K562 (cell line): ENCODE results near the gene AHCYL2. TPM values are rescaled to one million over a fixed set of nuclear protein-coding genes. Genes with fewer than 3 reads are reported as not detected.

ENCODE experiments used
- ATAC-seq: fragments of 200-7000 bp; cut with Tn5 transposase; 3 replicates; pipeline ENCODE4 v1.9.1; 2020; ENCODE audit warnings: moderate library complexity
- BruUV-seq: library from RNA; stranded (reverse); fragments of 400-500 nt; replicated peaks from 2 replicates; lab custom pipeline; 2021; lab: Mats Ljungman, UMichigan
- CTCF ChIA-PET: fragments of 300-600 bp; formaldehyde crosslinking; extraction: SDS; loops from one replicate; lab custom pipeline; 2021; ENCODE audit warnings: low intra/inter-chr PET ratio; lab: Yijun Ruan, JAX
- POLR2A ChIA-PET: fragments of 300-600, 350-650 bp; sonication (Branson Sonifier 250); formaldehyde crosslinking; extraction: SDS; loops from one replicate; lab custom pipeline; 2021; ENCODE audit warnings: antibody characterized with exemption, inconsistent platforms; lab: Yijun Ruan, JAX
- DNase-seq, 4 experiments: peaks; one replicate each; pipeline versions ENCODE4 v3.0.0 to v3.0.0-alpha.2; 2011 to 2018; ENCODE audit warnings: low spot score in 3 of 4, mixed read lengths in 3 of 4; ENCODE audit errors: extremely low read depth in 1 of 4
- FAIRE-seq: peaks from 2 replicates; lab custom pipeline; 2011; peaks lifted over from hg19 to GRCh38; lab: Jason Lieb, UNC
- H2AFZ ChIP-seq: 2 replicates; pipeline ENCODE4 v1.6.0; 2011; ENCODE audit warnings: low read depth, low read length, control low read depth, inconsistent platforms
- H3K27ac ChIP-seq: fragments of 200-600 bp; 3 replicates; pipeline ENCODE4 v1.8.0; 2011; ENCODE audit warnings: low read depth, mild to moderate bottlenecking, control low read depth, inconsistent platforms, low read length, moderate library complexity, mixed read lengths; ENCODE audit errors: extremely low read depth
- H3K27me3 ChIP-seq, 2 experiments: fragments of 300-600 bp in 1 of 2; 2 replicates in 1 of 2; 3 replicates in 1 of 2; pipeline versions ENCODE4 v1.6.0 to v1.8.0; 2011; ENCODE audit warnings: inconsistent platforms in 2 of 2, low read length in 2 of 2, mild to moderate bottlenecking in 1 of 2, mixed read lengths in 1 of 2, moderate library complexity in 1 of 2; ENCODE audit not compliant: control insufficient read depth in 2 of 2, insufficient read depth in 2 of 2
- H3K36me3 ChIP-seq: fragments of 300-600 bp; 3 replicates; pipeline ENCODE4 v1.8.0; 2011; ENCODE audit warnings: mild to moderate bottlenecking, low read length, inconsistent platforms; ENCODE audit not compliant: control insufficient read depth, insufficient read depth
- H3K4me1 ChIP-seq, 2 experiments: fragments of 200-600 bp in 1 of 2; replicated peaks in 1 of 2; 2 replicates in 1 of 2; 3 replicates in 1 of 2; pipeline versions ENCODE4 v1.5.1 to v1.8.0; 2011; ENCODE audit warnings: inconsistent platforms in 2 of 2, low read length in 2 of 2, mild to moderate bottlenecking in 1 of 2, mixed read lengths in 1 of 2, moderate library complexity in 1 of 2; ENCODE audit not compliant: control insufficient read depth in 2 of 2, insufficient read depth in 2 of 2
- H3K4me2 ChIP-seq: 2 replicates; pipeline ENCODE4 v1.6.1; 2011; ENCODE audit warnings: low read length, control low read depth, inconsistent platforms, mixed read lengths; ENCODE audit not compliant: insufficient read depth
- H3K4me3 ChIP-seq: fragments of 200-600 bp; sonication (generic), shearing (Covaris generic); 2 replicates; pipeline ENCODE4 v1.5.1; 2016; ENCODE audit warnings: control low read depth, inconsistent platforms
- H3K79me2 ChIP-seq: fragments of 200-600 bp; 3 replicates; pipeline ENCODE4 v1.8.0; 2011; ENCODE audit warnings: low read length, inconsistent platforms; ENCODE audit not compliant: control insufficient read depth, insufficient read depth
- H3K9ac ChIP-seq, 2 experiments: 2 replicates each; pipeline versions ENCODE4 v1.6.0 to v1.6.1; 2011; ENCODE audit warnings: low read depth in 2 of 2, low read length in 2 of 2, control low read depth in 1 of 2, inconsistent platforms in 1 of 2, mild to moderate bottlenecking in 1 of 2, mixed read lengths in 1 of 2; ENCODE audit not compliant: insufficient read depth in 1 of 2
- H3K9me1 ChIP-seq: one replicate; pipeline ENCODE4 v1.6.0; 2011; ENCODE audit warnings: inconsistent platforms, mild to moderate bottlenecking, low read length, moderate library complexity; ENCODE audit not compliant: control insufficient read depth, insufficient read depth
- H3K9me3 ChIP-seq: replicated peaks from 2 replicates; pipeline ENCODE4 v1.5.1; 2011; ENCODE audit warnings: low read depth, low read length, inconsistent platforms; ENCODE audit not compliant: control insufficient read depth, insufficient read depth
- H4K20me1 ChIP-seq: replicated peaks from 2 replicates; pipeline ENCODE4 v1.6.1; 2011; ENCODE audit warnings: low read length, inconsistent platforms, mixed read lengths; ENCODE audit not compliant: control insufficient read depth, insufficient read depth
- CAMTA2 ChIP-seq: fragments of 250-450 bp; sonication (Bioruptor Pico); conservative IDR thresholded peaks from 2 replicates; pipeline ENCODE4 v1.5.1; 2022
- CREB1 ChIP-seq, 2 experiments: sonication (generic) in 1 of 2; formaldehyde crosslinking in 1 of 2; IDR thresholded peaks; 2 replicates each; pipeline versions ENCODE4 v1.6.1 to v1.8.0; 2012 to 2022; ENCODE audit warnings: inconsistent platforms in 1 of 2, mild to moderate bottlenecking in 1 of 2, missing genetic modification reagents in 1 of 2, moderate library complexity in 1 of 2
- FIP1L1 ChIP-seq: fragments of 200-400 bp; formaldehyde crosslinking; IDR thresholded peaks from 2 replicates; pipeline ENCODE4 v1.6.1; 2018; ENCODE audit warnings: mild to moderate bottlenecking, low read depth, low read length; ENCODE audit not compliant: poor library complexity, severe bottlenecking
- HNRNPUL1 ChIP-seq: fragments of 200-400 bp; formaldehyde crosslinking; IDR thresholded peaks from 2 replicates; pipeline ENCODE4 v1.6.1; 2017; ENCODE audit warnings: low read length
- JUN ChIP-seq, 2 experiments: sonication (generic) in 1 of 2; formaldehyde crosslinking in 1 of 2; IDR thresholded peaks; 2 replicates each; pipeline versions ENCODE4 v1.6.1 to v1.8.0; 2012 to 2022; ENCODE audit warnings: borderline replicate concordance in 2 of 2, mild to moderate bottlenecking in 2 of 2, improper control_type of control experiment in 1 of 2, low read depth in 1 of 2, low read length in 1 of 2, missing genetic modification reagents in 1 of 2
- RCOR1 ChIP-seq, 2 experiments: IDR thresholded peaks; 2 replicates each; pipeline ENCODE4 v1.6.1; 2012; ENCODE audit warnings: low read depth in 2 of 2, low read length in 2 of 2, borderline replicate concordance in 1 of 2, improper control_type of control experiment in 1 of 2
- SIRT6 ChIP-seq: IDR thresholded peaks from one replicate; pipeline ENCODE4 v1.6.1; 2012; ENCODE audit warnings: low read depth, mild to moderate bottlenecking, control low read depth, inconsistent platforms, low read length, moderate library complexity
- ZNF184 ChIP-seq: sonication (generic); formaldehyde crosslinking; IDR thresholded peaks from 2 replicates; pipeline ENCODE4 v1.5.0; 2020; ENCODE audit warnings: missing genetic modification reagents
- in situ Hi-C: fragments of 300-500 bp; cut with MboI; formaldehyde crosslinking; loops from 4 replicates; pipeline ENCODE4 v1.15.0; 2018; ENCODE audit warnings: inconsistent platforms, mixed read lengths
- intact Hi-C: fragments of 100-400 bp; cut with micrococcal nuclease; formaldehyde crosslinking; loops from 2 replicates; pipeline ENCODE4 v1.14.2; 2022
- polyA plus RNA-seq, 8 experiments: library from polyadenylated mRNA; depleted of rRNA in 4 of 8; stranded (reverse) in 5 of 8; unstranded in 3 of 8; fragments of >200 nt; fragmentation: Nextera tagmentation in 2 of 8; fragmentation: Illumina TruSeq in 1 of 8; extraction: Ambion mirVana in 2 of 8; extraction: Trizol in 1 of 8; gene quantifications; 2 replicates each; pipeline versions ENCODE4 v1.2.1 to v1.2.3, GENCODE V29; 2011 to 2014; ENCODE audit warnings: inconsistent platforms in 1 of 8, missing spikeins in 1 of 8
- total RNA-seq, 7 experiments: library from RNA; depleted of rRNA in 6 of 7; stranded (reverse); fragments of >200 nt in 6 of 7; fragmentation: Illumina TruSeq in 2 of 7; extraction: Trizol in 2 of 7; gene quantifications; 2 replicates each; pipeline versions ENCODE4 v1.2.1 to v1.2.3, GENCODE V29; 2011 to 2021; ENCODE audit warnings: low replicate concordance in 1 of 7
- TF ChIP-seq, protein P1 (sequence below): fragments of 250-450 bp; sonication (Bioruptor Pico); IDR thresholded peaks from 2 replicates; pipeline ENCODE4 v1.4.0; 2020; ENCODE audit warnings: borderline replicate concordance

AHCYL2 gene
- total and polyA plus RNA-seq, 9 of the 15 experiments (the other 6 are each of a cell fraction or from before 2014, with no cell fraction given): 0.93 to 10.5 (median 5.2) TPM

- CTCF ChIA-PET: interaction anchor here (0.6 kb wide), 1 partner anchor 139 kb away, joined by 3 read pairs; no protein-coding TSS in a partner anchor
- Histone ChIP-seq H3K36me3 (no peaks in the 10 kb centered on the region), H3K4me2 (no peak overlapping the region), H3K9me1 (no peaks in the 10 kb centered on the region), H3K4me3 (no peak overlapping the region), H2AFZ (no peak overlapping the region), H3K27me3 (no peaks in the 10 kb centered on the region), H3K4me1 (no peaks in the 10 kb centered on the region), H3K79me2 (no peaks in the 10 kb centered on the region), H3K27ac (no peak overlapping the region), H3K9me3 (no peaks in the 10 kb centered on the region), H3K9ac (no peak overlapping the region), H4K20me1 (no peaks in the 10 kb centered on the region)
- POLR2A ChIA-PET: interaction anchor here (0.6 kb wide), 2 partner anchors 15 to 189 kb away, joined by 3 read pairs; no protein-coding TSS in a partner anchor
- TF ChIP-seq FIP1L1: no peak
- TF ChIP-seq ZNF184 (CRISPR knock-in tag): no peak
- no peak for TF ChIP-seq RCOR1 (IDR thresholded peaks at IDR 0.05; ENCODE audit: borderline replicate concordance in 1 of 2, low read depth in 2 of 2, low read length in 2 of 2)
- TF ChIP-seq, protein P1, sequence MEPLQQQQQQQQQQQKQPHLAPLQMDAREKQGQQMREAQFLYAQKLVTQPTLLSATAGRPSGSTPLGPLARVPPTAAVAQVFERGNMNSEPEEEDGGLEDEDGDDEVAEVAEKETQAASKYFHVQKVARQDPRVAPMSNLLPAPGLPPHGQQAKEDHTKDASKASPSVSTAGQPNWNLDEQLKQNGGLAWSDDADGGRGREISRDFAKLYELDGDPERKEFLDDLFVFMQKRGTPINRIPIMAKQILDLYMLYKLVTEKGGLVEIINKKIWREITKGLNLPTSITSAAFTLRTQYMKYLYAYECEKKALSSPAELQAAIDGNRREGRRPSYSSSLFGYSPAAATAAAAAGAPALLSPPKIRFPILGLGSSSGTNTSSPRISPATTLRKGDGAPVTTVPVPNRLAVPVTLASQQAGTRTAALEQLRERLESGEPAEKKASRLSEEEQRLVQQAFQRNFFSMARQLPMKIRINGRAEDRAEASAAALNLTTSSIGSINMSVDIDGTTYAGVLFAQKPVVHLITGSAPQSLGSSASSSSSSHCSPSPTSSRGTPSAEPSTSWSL (CRISPR knock-in tag): no peak
- TF ChIP-seq CREB1 (IDR thresholded peaks at IDR 0.05): no peak
- TF ChIP-seq CREB1 (CRISPR knock-in tag; IDR thresholded peaks at IDR 0.05): no peak
- no peak for TF ChIP-seq SIRT6
- no peak for TF ChIP-seq HNRNPUL1
- no peak for TF ChIP-seq JUN (IDR thresholded peaks at IDR 0.05; ENCODE audit: borderline replicate concordance, low read depth, low read length)
- no peak for TF ChIP-seq JUN (CRISPR knock-in tag; IDR thresholded peaks at IDR 0.05; ENCODE audit: borderline replicate concordance)
- no peak for TF ChIP-seq CAMTA2 (CRISPR knock-in tag)
- DNase-seq (no peak), ATAC-seq (no peak), FAIRE-seq (no peak)
- BruUV-seq: no TSS peak
- intact Hi-C loops: no loop called here
- in situ Hi-C loops: loop anchor here (25.0 kb wide), 2 partner anchors 281 to 656 kb away; no protein-coding TSS in a partner anchor
Observed at GRCh38 chr7:129356176-129356575, 131.3 kb downstream of the AHCYL2 start.
